ENCODE data around the gene ELP2. TPM values are rescaled to one million over a fixed set of nuclear protein-coding genes. Genes with fewer than 3 reads are reported as not detected.

The ELP2 gene
- total and polyA plus RNA-seq, 2 donors (not counting 3 experiments of a cell fraction or from before 2014, with no cell fraction given), result 37.8 to 90.5 TPM

GRCh38 chr18:36196238-36196995 is 66.7 kb downstream of the ELP2 start:
- FAIRE-seq (no peak), DNase-seq (ENCODE audit: low read depth, low spot score) (no peak)
- Histone ChIP-seq H3K9me1 (replicated peaks; ENCODE audit: control insufficient read depth, extremely low read depth, insufficient read depth, low read length) (no peaks in the 10 kb centered on the region), H3K9ac (replicated peaks; ENCODE audit: extremely low read depth, insufficient read depth, low read length) (no peak overlapping the region), H3K4me2 (ENCODE audit: insufficient read depth, low read length) (no peak overlapping the region), H3K27ac (ENCODE audit: insufficient read depth, low read depth, low read length) (no peak overlapping the region), H3K79me2 (ENCODE audit: control insufficient read depth, insufficient read depth, low read length) (no peaks in the 10 kb centered on the region), H3K4me1 (ENCODE audit: control insufficient read depth, extremely low read depth, insufficient read depth, low read length) (no peaks in the 10 kb centered on the region), H3K9me3 (replicated peaks; ENCODE audit: control insufficient read depth, insufficient read depth, low read length) (no peaks in the 10 kb centered on the region), H3K36me3 (ENCODE audit: control insufficient read depth in 2 of 2, extremely low read depth in 1 of 2, insufficient read depth in 2 of 2, low read length in 2 of 2) (no peaks in the 10 kb centered on the region), H3K27me3 (ENCODE audit: control insufficient read depth in 2 of 2, insufficient read depth in 2 of 2, low read length in 2 of 2) (peaks cover 0 to 2% of the 10 kb centered on the region in 2 experiments), H4K20me1 (replicated peaks; ENCODE audit: control insufficient read depth, extremely low read depth, insufficient read depth, low read length) (no peaks in the 10 kb centered on the region), H3K4me3 (replicated peaks in 1 of 3; ENCODE audit: insufficient read depth in 1 of 3, low read depth in 1 of 3, low read length in 3 of 3) (no peak overlapping the region), H2AFZ (ENCODE audit: low read depth, low read length) (no peak overlapping the region)
- TF ChIP-seq, protein P1, sequence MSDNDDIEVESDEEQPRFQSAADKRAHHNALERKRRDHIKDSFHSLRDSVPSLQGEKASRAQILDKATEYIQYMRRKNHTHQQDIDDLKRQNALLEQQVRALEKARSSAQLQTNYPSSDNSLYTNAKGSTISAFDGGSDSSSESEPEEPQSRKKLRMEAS (IDR thresholded peaks at IDR 0.05; ENCODE audit: insufficient read depth, insufficient read length), result no peak
- TF ChIP-seq EZH2 (IDR thresholded peaks at IDR 0.05; ENCODE audit: borderline replicate concordance, low read depth, low read length, severe bottlenecking) (no peak), JUN (IDR thresholded peaks at IDR 0.05; ENCODE audit: borderline replicate concordance, insufficient read depth, insufficient read length, low read depth) (no peak), POLR2AphosphoS5 (IDR thresholded peaks at IDR 0.05; ENCODE audit: insufficient read depth, low read depth, low read length) (no peak), POLR2A (IDR thresholded peaks at IDR 0.05; ENCODE audit: low read depth, low read length) (no peak), FOS (IDR thresholded peaks at IDR 0.05; ENCODE audit: borderline replicate concordance, insufficient read depth, low read length) (no peak), GATA2 (IDR thresholded peaks at IDR 0.05; ENCODE audit: insufficient read depth, insufficient read length, low read depth, low read length) (no peak), MYC (IDR thresholded peaks at IDR 0.05; ENCODE audit: low read depth, low read length) (no peak), CTCF (IDR thresholded peaks at IDR 0.05; ENCODE audit: extremely low read depth in 1 of 2, insufficient read depth in 1 of 2, low read depth in 1 of 2, low read length in 2 of 2) (no peak)
- CTCF ChIA-PET, result no interaction called here
- BruUV-seq (replicated peaks), result no TSS peak
- POLR2A ChIA-PET, result no interaction called here
- intact Hi-C loops (cut with micrococcal nuclease), result no loop called here
- dilution Hi-C loops (cut with MboI; ENCODE audit: extremely low pct_ligation_motif_present, low sequenced_read_pairs), result no loop called here
